ENCODE results near the gene ANO9.

DNA sequence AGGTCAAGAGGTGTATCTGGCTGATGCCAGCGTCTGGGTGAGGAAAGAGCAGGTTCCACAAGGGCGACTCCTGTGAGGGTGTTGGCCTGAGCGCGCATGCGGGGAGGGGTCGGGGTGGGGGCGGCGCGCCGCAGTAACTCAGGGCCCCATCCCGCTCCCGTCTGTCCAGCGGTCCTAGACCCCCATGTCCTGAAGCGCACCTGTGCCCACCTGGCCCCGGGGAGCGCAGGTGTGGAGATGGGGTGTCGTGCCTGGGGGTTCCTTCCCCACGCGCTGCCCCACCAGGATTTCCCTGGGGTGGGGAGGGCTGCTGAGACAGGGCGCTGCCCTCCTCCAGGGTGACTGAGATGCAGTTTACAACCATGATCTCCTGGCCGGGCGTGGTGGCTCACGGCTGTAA lies 44.4 kb upstream of the ANO9 start:
- TF ChIP-seq, protein P1, sequence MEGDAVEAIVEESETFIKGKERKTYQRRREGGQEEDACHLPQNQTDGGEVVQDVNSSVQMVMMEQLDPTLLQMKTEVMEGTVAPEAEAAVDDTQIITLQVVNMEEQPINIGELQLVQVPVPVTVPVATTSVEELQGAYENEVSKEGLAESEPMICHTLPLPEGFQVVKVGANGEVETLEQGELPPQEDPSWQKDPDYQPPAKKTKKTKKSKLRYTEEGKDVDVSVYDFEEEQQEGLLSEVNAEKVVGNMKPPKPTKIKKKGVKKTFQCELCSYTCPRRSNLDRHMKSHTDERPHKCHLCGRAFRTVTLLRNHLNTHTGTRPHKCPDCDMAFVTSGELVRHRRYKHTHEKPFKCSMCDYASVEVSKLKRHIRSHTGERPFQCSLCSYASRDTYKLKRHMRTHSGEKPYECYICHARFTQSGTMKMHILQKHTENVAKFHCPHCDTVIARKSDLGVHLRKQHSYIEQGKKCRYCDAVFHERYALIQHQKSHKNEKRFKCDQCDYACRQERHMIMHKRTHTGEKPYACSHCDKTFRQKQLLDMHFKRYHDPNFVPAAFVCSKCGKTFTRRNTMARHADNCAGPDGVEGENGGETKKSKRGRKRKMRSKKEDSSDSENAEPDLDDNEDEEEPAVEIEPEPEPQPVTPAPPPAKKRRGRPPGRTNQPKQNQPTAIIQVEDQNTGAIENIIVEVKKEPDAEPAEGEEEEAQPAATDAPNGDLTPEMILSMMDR (IDR thresholded peaks at IDR 0.05), result no peak
- TF ChIP-seq POLR2A (IDR thresholded peaks at IDR 0.05), result no peak

All from esophagus squamous epithelium (tissue), 4 donors.